ENCODE results near the gene NUFIP1. TPM values are rescaled to one million over a fixed set of nuclear protein-coding genes. Genes with fewer than 3 reads are reported as not detected.

The NUFIP1 gene
- total RNA-seq, 1 donor: 2.9 TPM

DNA sequence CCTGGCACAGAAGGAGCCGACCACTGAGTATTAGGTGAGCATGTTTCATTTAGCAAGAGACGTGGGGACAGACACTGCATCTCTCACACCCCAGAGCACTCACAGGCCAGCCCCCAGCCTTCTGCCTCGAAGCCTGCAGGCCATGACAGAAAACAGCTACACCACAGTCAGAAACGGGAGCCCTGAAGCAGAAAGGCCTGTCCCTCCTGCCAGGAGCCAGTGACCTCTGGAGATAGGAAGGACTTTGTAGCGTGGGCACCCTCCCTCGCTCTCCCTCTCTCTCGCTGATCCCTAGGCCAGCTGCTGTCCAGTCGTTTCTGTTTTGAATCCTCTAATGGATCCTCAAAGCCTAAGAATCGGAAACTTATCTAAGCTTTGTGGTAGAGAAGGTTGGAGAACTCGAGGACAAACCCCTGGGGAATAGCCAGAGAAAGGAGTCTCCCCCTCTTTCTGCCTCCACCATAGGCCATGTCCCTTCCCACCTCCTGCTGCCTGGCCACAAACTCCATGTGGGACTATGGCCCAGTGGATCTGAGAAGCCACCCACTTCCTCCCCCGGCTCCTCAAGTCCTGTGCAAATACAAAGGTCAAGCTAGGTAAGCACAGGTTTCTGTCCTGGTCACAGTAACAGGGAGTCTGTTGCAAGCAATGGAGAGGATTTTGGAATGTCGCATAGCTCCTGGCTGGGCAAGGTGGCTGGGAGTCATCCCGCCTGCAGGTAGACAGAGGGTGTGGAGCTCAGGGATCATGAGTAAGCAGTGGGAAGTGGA is 95.1 kb downstream of the NUFIP1 start:
- no peaks in the 10 kb centered on the region for H3K27me3 ChIP-seq (ENCODE audit: insufficient read depth, low read length)
- no peaks in the 10 kb centered on the region for H3K4me1 ChIP-seq (ENCODE audit: insufficient read depth, low read length)
- H3K4me3 ChIP-seq (ENCODE audit: low read length): no peak overlapping the region
- no peaks in the 10 kb centered on the region for H3K9me3 ChIP-seq (ENCODE audit: low read depth, low read length)

Other genes with a start within 250 kb of the NUFIP1 start
- 22.4 TPM for gene GPALPP1, start 67 bp upstream of the NUFIP1 start, total RNA-seq
- 17.2 TPM for gene GTF2F2, start 131.0 kb upstream of the NUFIP1 start, total RNA-seq
- gene KCTD4, start 211.6 kb upstream of the NUFIP1 start, total RNA-seq: not detected